ENCODE results near the gene DCLK2.

The DCLK2 gene

DNA sequence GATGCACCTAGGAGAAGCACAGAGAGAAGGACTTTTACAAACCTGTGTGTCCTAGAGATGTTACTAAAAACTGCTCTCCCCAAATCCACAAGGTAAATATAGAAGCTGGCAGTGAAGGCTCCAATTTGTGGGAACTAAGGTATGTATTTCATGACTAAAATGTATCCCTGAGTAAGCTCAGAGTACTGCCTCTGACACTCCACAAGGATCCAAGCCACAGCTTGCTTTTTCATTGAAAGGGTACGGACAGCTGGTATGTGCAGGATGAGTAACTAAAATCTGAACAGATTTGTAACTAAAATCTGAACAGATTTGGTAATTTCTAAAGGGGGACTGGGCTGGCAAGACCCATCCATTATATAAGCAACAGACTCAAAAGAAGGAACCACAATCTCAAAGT is 187.6 kb downstream of the DCLK2 start:
- in situ Hi-C loops (cut with HindIII; ENCODE audit: low pct_ligation_motif_present, low pct_unique_long_range_greater_than_20kb, low sequenced_read_pairs): no loop called here

DNA sequence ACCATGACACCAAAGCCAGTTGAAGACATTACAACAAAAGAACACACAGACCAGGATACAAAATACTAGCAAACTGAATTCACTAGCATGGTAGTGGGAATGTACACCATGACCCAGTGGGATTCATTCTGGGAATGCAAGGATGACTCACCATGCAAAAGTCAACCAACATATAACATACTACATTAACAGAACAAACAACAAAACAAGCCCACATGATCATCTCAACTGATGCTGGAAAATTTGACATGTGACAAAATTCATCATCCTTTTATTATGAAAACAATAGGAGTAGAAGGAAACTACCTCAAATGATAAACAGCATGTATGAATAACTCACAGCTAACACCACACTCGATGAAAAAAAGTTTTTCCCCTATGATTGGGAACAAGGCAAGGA is 190.2 kb downstream of the DCLK2 start:
- in situ Hi-C loops (cut with HindIII; ENCODE audit: low pct_ligation_motif_present, low pct_unique_long_range_greater_than_20kb, low sequenced_read_pairs): no loop called here
- DNase-seq: no peak

More for the DNA sequence above, 187.6 kb downstream of the DCLK2 start:
- DNase-seq: no peak

DNA sequence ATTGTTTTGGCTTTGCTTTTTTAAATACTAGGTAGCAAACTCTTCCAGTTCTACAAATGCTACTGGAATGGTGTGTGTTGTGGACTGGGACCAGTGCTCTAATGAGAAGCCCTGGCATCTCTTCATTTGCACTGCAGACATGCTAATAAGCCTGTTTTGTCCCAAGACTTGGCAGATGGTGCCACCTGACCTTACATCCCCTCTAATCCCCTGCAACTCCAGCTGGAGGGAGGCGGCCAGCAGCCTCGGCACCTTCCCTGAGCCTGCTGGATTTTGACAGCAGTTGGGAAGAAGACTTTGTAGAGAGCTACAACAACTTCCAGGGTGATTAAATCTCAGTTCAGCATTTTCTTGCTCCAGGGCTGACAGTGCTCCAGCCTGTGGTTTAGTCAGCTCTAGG is 200.0 kb downstream of the DCLK2 start:
- in situ Hi-C loops (cut with HindIII; ENCODE audit: low pct_ligation_motif_present, low pct_unique_long_range_greater_than_20kb, low sequenced_read_pairs): loop anchor here (25.0 kb wide), 1 partner anchor 584 kb away; no protein-coding TSS in a partner anchor

DNA sequence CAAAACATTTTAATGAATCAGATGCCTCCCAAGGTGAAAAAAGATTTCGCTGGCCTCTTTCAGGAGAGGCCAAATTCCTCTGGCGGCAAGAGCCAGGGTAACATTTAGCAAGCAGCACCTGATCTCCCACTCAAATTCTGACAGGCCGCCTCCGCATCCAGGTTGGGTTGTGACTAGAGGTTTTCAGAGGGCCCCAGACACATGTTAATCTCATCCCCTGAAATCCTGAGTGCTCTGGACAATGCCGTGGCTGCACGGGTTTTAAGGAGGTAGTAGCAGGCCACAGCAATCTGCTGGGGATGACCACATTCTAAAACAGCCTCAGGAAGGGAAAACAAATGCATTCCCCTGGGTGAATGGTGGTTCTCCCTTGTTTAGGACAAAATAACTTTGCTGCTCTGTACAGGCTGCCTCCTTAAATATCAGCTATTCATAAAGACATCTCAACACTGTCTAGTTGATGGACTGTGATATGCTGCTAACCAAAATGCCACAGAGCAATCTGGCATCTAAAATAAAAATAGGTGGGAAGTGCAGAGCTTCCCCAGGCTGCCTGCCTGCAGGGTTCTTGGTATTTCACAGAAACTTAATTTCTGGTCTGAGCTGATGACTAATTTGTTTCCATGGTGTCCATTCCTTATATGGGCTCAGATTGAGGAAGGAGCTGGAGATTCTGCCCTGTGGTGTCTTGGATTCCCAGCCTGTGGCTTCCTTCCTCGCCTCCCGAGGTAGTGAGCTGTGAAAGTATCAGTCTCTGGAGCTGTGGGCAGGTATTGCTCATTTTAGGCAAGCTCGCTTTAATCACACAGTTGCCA is 202.0 kb downstream of the DCLK2 start:
- peak; percentile 80 for DNase-seq
- in situ Hi-C loops (cut with HindIII; ENCODE audit: low pct_ligation_motif_present, low pct_unique_long_range_greater_than_20kb, low sequenced_read_pairs): loop anchor here (25.0 kb wide), 1 partner anchor 582 kb away; no protein-coding TSS in a partner anchor

More for the DNA sequence above, 200.0 kb downstream of the DCLK2 start:
- no peak for DNase-seq

DNA sequence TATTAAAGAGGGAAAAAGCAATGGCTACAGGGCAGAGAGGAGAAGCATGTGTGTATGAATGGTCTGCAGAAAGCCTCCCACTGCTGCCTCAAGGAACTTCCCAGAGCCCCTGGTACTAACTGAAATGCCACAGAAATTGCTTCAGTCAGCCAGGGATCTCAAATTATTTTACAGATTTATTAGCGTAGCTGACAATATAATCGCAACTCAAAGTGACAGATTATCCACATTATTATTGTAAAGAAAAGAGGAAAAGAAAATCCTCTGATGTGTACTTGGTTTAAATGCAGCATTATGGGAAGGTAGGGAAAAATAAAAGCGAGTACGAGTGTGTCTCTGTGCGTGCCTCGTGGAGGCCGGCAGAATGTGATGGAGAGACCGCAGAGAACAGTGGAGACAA is 202.7 kb downstream of the DCLK2 start:
- in situ Hi-C loops (cut with HindIII; ENCODE audit: low pct_ligation_motif_present, low pct_unique_long_range_greater_than_20kb, low sequenced_read_pairs): loop anchor here (25.0 kb wide), 1 partner anchor 581 kb away; no protein-coding TSS in a partner anchor

DNA sequence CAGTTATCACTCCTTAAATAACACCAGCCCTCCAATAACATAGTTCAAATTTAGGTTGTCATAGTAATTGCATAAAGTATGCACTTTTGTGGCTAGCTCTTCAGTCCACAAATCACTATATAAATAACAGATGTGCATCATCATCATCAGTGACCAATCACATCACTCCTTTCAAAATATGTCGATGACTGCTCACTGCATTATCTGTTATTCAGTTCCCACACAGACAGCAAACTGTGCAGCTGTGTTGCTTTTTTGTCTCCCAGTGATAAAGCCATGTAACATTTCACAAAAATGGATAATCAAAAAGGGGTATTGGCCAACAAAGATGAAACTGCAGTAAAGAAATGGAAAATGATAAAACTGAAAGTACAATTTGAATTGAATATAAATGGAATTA is 205.4 kb downstream of the DCLK2 start:
- DNase-seq: no peak
- in situ Hi-C loops (cut with HindIII; ENCODE audit: low pct_ligation_motif_present, low pct_unique_long_range_greater_than_20kb, low sequenced_read_pairs): loop anchor here (25.0 kb wide), 1 partner anchor 579 kb away; no protein-coding TSS in a partner anchor

More for the DNA sequence above, 202.7 kb downstream of the DCLK2 start:
- DNase-seq: no peak

DNA sequence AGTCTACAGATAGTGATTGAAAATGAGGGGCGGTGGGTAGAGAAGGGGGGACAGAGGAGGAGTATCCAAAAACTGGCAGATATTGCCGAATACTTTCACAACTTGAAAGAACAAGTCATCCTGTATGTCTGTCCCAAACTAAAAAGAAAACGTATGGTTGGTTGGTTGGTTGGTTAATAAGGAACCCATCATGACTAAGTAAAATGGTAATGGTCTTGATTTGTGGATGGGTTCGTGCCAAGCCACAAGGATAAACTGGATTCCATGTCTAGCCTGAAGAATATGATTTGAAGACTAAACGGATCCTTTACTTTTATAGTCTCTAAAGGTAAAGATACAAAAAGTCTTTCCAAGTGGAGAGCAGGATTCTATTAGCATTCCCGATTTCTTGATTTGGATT is 208.4 kb downstream of the DCLK2 start:
- in situ Hi-C loops (cut with HindIII; ENCODE audit: low pct_ligation_motif_present, low pct_unique_long_range_greater_than_20kb, low sequenced_read_pairs): loop anchor here (25.0 kb wide), 1 partner anchor 576 kb away; no protein-coding TSS in a partner anchor
- no peak for DNase-seq

DNA sequence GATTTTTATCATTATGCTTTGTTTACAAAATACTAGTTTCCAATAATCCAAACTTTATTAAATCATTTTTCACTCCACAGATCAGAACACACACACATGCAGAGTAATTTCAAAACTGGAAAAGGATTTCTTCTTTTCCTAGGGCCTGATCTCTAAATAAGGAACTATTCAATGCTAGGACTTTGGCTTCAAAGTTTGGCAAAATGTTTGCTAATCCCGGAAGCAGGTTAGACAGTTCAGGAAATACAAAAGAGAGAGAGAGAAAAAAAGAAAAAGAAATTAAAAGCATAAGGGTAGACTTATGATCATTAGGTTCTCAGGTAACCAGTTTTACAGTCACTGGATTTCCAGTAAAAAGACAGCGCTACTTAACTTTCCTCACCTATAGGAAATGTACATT is 211.0 kb downstream of the DCLK2 start:
- in situ Hi-C loops (cut with HindIII; ENCODE audit: low pct_ligation_motif_present, low pct_unique_long_range_greater_than_20kb, low sequenced_read_pairs): loop anchor here (25.0 kb wide), 1 partner anchor 573 kb away; no protein-coding TSS in a partner anchor
- no peak for DNase-seq

DNA sequence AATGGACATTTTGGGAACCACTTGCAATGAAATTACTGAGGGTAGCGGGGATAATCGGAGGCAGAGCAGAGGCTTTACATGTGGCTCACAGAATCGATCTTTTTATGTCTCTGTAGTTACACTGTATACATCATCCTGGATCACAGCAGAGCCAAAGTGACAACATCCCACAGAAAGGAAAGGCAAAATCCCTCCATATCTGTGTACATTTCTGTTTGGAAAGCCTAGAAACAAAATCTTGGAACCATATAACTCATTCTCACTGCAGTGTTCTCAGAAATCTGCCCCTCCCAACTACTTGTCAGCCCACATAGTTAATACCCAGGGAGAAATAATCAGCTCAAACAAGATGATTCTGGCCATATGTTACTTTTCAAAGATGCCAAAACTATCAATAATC is 211.6 kb downstream of the DCLK2 start:
- in situ Hi-C loops (cut with HindIII; ENCODE audit: low pct_ligation_motif_present, low pct_unique_long_range_greater_than_20kb, low sequenced_read_pairs): loop anchor here (25.0 kb wide), 1 partner anchor 572 kb away; no protein-coding TSS in a partner anchor
- no peak for DNase-seq

DNA sequence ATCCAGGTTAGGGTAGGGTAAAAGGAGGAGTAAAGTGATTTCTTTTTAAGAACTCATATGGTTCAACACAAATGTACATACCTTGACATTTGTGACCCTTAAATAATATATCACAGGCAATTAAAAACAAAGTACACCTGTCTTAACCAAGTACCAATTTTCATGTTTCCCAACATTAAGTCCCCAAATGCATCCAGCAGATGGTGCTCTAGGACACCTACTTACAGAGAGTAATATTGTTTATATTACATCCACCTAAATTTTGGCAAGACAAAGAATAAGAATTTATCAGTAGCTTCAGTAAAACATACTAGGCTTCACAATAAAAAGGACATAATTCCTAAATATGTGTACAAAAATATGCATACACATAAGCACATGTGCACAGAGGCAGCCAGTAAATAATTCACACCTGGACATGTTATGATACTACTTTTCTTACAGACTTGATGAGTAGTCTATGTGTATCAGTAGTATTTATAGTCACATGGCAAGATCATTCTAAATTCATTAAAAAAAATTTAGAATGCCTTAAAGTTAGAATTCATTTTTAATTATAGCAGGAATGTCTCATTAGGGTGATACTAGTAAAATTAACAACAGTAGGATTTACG is 219.7 kb downstream of the DCLK2 start:
- DNase-seq: peak; percentile 62
- in situ Hi-C loops (cut with HindIII; ENCODE audit: low pct_ligation_motif_present, low pct_unique_long_range_greater_than_20kb, low sequenced_read_pairs): loop anchor here (25.0 kb wide), 1 partner anchor 564 kb away; no protein-coding TSS in a partner anchor

DNA sequence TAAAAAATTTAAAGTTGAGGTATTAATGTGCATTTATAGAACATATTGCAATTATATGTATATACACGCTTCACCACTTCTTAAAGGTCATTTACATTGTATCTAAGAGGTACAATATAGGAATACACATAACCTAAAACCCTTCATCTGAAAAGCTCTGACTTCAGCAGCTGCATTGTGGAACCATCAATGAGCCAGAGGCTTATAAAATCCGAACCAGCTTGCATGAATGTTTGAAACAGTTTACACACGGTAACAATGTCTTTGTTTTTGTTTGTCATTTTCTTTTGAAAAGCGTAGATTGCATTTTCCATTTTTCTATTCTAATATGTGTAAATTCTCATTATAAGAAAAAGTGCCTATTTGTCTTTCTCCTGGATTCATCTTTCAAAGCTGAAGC is 221.6 kb downstream of the DCLK2 start:
- no peak for DNase-seq
- in situ Hi-C loops (cut with HindIII; ENCODE audit: low pct_ligation_motif_present, low pct_unique_long_range_greater_than_20kb, low sequenced_read_pairs): loop anchor here (25.0 kb wide), 1 partner anchor 562 kb away; no protein-coding TSS in a partner anchor

DNA sequence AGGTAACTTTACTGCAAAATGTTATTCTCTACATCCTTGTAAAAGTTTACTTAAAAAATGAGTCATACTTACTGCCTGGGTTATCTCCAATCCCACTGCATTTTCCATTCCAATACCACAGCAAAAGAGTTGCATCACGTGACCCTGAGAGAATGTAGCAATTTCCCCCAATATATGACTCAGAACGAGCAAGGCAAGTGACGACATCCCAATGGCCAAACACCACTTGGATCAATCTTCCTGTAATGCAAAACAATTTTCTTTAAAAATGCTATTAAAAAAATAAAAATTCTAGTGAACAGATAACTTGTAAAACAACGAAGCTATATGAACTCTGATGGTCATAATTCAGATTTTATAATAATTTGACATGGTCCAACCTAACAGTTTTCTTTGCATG is 224.3 kb downstream of the DCLK2 start:
- in situ Hi-C loops (cut with HindIII; ENCODE audit: low pct_ligation_motif_present, low pct_unique_long_range_greater_than_20kb, low sequenced_read_pairs): no loop called here
- peak; percentile 89 for DNase-seq

DNA sequence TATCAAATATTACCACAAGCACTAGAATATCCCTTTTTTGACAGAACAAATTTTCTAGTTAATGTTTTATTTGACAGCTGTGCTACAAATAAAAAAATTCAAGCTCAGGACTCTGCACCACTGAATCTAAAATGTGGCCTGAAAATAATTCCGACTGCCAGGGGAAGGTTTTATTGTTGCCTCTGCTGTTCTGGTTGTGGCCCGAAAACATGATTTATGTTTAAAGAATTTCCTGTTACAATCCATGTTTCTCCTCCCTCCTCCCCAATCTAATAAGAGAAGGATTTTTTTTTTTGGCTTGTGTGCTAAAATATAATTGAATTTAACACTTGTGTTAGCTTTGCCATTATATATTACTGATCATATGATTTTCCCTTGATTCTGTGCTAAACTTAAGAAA is 227.8 kb downstream of the DCLK2 start:
- in situ Hi-C loops (cut with HindIII; ENCODE audit: low pct_ligation_motif_present, low pct_unique_long_range_greater_than_20kb, low sequenced_read_pairs): no loop called here
- peak; percentile 33 for DNase-seq

DNA sequence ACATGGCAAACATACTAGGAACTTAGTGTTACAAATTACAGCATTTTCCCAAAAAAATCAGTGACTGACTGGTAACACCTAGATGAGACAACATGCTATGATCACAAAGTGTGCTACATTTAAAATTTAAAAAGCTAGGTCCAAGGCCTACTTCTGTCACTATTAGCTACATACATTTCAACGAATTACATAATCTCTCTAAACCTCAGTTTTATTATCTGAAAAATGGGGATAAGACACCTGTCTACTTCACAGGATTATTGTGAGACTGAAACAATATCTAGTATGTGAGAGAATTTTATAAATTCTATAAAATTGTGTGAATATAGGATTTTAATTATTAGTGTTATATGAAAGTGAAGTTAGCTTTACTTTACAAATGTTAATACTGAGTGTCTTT is 228.5 kb downstream of the DCLK2 start:
- in situ Hi-C loops (cut with HindIII; ENCODE audit: low pct_ligation_motif_present, low pct_unique_long_range_greater_than_20kb, low sequenced_read_pairs): no loop called here
- DNase-seq: no peak
